ENCODE results near the gene NUP205.
"Not testable (repeated sequence)": the region's sequence is repeated elsewhere in the genome, so short reads cannot be mapped to it uniquely, and the experiment has no call there.

NUP205 gene

GRCh38 chr7:135620447-135620846, 62.7 kb downstream of the NUP205 start:
- no peak for DNase-seq (ENCODE audit: low read depth in 3 of 3)

DNA sequence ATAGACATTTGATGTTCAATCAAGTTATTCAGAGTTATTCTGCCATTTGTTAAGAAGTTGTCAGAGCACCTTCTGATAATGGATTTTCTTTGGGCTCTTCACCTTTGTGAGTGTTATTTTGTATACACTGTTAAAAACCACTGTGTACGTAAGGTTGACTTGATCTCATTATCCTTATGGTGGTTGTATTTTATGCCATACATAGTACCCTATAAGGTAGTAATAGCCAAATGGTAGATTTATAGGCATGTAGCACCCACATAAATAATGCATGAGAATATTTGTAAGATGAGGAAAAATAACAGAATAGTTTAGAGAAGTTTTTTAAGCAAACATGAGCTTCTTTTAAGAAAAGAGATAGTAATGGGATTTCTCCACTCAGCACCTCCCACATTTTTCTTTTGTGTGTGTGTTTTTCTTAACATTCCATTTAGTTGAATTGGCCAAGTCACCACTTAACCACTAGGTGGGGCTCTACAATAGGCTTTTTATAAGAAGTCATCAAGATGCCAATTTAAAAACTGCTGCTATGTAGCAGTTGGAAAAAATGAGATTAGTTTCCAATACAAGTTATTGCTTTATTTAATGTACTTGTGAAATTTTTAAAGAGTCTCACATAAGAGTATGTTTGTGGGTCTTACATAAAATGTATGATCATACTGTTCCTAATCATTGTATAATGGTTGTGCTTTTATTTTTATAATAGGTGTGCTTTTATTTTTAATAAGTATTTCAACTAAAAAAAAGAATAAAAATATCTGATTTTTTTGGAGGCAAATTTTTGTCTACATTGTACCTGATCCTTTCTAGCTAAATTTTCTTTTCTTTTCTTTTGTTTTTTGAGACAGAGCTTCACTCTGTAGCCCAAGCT, 63.5 kb downstream of the NUP205 start:
- DNase-seq (ENCODE audit: low read depth in 3 of 3): no peak

- no peak for DNase-seq (ENCODE audit: low read depth in 3 of 3)
Measured at GRCh38 chr7:135634191-135634878, 76.6 kb downstream of the NUP205 start.

DNA sequence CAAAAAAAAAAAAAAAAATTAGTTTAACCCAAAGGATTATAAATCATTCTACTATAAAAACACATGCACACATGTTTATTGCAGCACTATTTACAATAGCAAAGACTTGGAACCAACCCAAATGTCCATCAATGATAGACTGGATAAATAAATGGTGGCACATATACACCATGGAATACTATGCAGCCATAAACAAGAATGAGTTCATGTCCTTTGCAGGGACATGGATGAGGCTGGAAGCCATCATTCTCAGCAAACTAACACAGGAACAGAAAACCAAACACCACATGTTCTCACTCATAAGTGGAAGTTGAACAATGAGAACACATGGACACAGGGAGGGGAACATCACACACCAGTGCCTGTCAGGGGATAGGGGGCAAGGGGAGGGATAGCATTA, 82.0 kb downstream of the NUP205 start:
- DNase-seq (ENCODE audit: low read depth in 3 of 3): not testable (repeated sequence)

DNA sequence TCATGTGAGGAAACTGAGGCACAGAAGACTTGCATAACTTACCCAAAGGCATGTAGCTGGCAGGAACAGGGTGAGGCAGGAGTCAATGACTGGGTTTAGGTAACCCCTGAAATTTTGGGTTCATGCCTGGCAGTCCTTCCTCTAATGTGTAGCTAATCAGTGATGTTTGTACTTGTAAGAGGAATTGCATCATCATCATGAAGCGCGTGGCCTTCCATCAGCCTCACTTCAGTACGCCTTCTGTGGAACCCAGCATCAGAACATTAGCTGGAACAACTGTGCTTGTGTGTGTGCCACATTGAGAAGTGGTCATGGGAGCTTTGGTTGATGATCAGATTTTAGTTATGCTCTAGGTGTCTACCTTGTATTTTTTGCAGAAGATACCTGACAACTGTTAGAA, 86.4 kb downstream of the NUP205 start:
- DNase-seq (ENCODE audit: low read depth in 3 of 3): no peak

DNA sequence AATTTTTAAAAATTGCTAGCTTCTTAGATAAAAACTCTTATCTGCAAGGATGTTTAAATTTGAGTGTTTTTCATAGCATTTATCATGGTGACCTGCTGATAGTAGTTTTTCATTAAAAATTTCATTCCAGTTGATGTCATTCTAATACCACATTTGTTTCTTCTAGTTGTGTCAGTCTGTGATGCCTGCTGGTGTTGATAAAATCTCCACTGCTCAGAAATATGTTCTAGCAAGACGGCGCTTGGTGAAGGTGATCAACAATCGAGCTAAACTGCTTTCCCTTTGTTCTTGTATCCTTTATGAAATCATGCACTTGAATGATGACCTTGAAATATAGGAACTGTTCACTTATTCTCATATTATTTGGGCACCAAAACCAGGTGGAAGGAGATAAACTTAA, 87.0 kb downstream of the NUP205 start:
- no peak for DNase-seq (ENCODE audit: low read depth in 3 of 3)

DNA sequence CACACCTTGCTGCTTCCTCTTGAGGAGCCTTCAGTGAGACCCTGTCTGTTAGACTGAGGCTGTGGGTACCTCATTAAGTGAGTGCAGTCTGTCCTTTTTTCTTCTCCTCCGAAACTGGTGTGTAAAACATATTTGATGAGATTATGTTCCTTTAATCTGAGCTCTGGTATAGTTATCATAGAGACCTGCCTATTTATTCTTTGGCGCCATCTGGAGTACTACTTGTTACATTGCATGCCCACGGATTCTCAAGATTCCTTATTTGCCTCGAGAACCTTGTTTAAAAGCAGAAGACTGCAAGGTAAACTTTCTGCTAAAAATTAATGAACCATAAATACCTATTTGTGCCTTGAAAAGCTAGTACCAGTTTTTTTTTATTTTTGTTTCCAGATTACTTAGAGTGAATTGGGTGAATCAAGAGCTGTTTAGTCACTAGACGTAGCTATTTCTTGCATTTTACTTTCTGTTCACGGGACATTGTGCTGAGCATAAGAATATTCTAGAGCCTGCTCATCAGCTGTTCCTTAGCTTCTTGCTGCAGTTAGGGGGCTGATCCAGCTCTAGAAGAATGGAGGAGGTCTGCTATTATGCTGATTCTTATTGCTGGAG, 87.7 kb downstream of the NUP205 start:
- no peak for DNase-seq (ENCODE audit: low read depth in 3 of 3)

- DNase-seq (ENCODE audit: low read depth in 3 of 3): no peak
Measured at GRCh38 chr7:135647755-135648154, 90.0 kb downstream of the NUP205 start.

DNA sequence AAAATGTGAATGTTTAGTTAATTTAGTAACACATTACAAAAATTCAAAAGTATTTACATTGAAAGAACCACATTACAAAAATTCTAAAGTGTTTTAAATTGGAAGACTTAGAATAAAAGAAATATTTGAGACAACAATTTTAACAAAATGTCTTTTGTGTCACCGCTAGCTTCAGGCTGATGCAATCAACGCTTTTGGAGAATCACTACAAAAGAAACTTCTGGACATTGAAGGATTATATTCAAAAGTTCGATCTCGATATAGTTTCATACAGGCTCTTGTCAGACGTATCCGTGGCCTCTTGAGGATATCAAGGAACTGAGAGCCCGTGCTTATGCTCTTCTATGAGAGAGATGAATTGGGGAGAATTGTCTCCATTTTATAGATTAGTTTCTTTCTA, 90.5 kb downstream of the NUP205 start:
- no peak for DNase-seq (ENCODE audit: low read depth in 3 of 3)

DNA sequence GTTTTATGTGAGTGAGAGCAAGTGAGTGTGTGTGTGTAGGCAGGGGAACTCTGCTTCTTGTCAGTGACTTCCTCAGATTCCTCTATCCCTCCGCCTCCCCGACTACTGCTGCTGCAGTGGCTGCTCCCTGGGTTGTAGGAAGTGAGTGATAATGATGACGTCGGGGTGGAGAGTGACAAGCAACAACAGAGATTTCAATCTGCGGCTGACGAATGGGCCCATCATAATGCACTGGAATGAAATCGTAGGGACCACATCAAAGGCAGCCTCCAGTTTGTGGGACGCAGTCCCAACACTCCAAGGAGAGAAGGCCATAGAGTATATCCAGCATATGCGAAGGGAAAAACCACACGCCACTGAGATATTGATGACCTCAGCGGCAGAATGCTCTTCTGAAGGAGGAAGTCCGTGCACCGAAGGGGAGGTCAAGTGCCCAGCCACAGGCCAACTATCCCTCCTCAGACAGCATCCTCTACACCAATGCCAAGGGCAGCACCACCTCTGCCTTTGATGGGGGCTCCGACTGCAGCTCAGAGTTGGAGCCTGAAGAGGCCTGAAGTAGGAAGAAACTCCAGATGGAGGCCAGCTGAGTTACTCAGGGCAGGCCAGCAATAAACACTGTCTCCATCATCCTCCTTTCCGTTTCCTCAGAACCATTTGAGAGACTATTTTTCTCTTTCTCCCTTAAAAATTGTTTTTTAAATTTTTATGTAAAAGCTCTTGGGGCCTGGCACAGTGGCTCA, 93.3 kb downstream of the NUP205 start:
- DNase-seq (ENCODE audit: low read depth in 3 of 3): no peak

GRCh38 chr7:135653340-135654080, 95.8 kb downstream of the NUP205 start:
- no peak for DNase-seq (ENCODE audit: low read depth in 3 of 3)

- no peak for DNase-seq (ENCODE audit: low read depth in 3 of 3)
Measured at GRCh38 chr7:135658564-135658963, 100.8 kb downstream of the NUP205 start.

DNA sequence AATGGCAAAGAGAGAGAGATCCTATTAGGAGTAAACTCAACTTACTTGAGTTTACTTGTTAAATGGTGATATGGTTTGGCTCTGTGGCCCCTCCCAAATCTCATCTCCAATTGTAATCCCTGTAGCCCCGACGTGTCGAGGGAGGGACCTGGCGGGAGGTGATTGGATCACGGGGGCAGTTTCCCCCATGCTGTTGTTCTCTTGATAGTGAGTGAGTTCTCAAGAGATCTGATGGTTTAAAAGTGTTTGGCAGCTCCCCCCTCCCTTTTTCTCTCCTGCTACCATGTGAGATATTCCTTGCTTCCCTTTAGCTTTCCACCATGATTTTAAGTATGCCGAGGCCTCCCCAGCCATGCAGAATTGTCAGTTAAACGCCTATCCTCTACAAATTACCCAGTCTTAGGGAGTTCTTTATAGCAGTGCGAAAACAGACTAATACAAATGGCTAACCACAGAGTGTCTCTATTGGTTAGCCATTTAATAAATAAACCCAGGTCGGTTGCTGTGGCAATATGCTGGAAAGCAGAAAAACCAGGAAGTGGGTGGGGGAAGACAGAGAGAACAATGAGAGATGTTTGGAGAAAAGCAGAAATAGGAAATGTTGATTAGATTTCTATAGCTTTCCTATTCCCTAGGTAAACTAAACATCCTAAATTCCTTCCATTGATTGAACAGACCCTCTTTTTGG, 101.6 kb downstream of the NUP205 start:
- DNase-seq (ENCODE audit: low read depth in 3 of 3): no peak

DNA sequence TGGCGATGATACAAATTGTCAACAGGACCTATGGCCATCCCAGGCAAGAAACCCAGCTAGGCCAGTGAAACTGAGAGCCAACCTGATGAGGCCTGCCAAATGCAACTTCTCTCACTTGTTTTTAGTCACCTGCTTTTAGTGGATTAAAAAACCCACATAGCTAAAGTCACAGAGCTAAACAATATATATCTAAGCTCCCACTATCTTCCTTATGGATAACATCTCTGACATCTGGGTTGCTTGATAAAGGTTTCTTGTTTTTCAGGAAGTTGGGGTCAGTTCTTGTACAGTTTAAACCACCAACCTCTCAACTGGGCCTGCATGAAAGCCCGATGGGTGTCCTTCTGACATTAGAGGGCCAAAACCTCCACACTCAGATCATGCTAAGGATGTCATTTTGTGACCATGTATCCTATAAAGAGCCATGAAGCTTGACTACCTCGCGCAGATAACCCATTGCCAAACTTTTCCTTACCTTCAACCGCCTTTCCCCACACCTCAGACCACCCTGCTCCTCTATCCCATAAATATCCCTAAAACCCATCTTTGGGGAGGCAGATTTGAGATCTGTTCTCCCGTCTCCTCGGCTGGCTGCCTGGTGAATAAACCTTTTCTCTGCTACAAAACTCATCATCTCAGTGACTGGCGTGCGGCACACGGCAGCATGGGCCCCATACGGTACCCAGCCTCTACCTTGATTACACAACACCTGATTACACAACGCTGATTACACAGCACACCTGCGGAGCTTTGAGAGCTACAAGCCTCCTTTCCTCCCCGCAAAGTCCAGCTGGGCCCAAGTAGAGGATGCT, 103.8 kb downstream of the NUP205 start:
- DNase-seq (ENCODE audit: low read depth in 3 of 3): no peak

- no peak for DNase-seq (ENCODE audit: low read depth in 3 of 3)
Measured at GRCh38 chr7:135662123-135662372, 104.3 kb downstream of the NUP205 start.

DNA sequence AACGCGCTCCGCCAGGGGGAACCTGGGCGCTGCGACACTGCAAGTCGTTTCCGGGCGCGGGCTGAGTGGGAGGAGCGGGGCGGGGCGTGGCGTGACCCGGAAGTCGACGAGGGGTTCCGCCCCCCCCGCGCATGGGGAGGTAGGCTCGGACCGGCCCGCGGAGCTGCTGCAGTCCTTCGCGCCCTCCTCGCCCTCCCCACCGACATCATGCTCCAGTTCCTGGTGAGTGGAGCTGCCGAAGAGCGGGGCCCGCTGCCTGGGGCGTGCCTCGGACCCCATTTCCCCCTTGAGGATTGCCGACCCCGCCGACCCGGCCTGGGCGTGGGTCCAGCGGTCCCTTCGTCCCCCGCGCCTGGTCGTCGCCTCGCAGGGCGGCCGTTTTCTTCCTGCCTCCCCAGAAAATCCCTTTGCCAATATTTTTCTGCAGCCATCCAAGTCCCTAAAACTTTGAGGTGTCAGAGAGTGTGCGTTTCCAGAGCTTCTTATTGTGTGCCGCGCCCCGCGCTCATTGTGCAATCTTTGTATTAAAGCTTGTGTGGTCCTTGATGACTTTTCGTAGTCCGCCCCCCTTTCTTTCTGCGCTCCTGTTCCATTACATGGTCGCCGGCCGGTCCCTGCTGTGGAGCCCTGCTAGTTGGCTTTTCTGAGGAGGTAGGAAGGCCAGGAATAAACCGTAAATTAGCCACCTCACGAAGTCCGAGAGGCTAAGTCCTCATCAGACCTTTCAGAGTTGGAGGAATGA, 104.8 kb downstream of the NUP205 start, which contains the start of gene STMP1:
Gene STMP1 (plus strand): TSS at position 142 of the 742 bp plus-strand sequence.
- DNase-seq (ENCODE audit: low read depth in 3 of 3): peak; percentile 93 to 97 (median 95)

DNA sequence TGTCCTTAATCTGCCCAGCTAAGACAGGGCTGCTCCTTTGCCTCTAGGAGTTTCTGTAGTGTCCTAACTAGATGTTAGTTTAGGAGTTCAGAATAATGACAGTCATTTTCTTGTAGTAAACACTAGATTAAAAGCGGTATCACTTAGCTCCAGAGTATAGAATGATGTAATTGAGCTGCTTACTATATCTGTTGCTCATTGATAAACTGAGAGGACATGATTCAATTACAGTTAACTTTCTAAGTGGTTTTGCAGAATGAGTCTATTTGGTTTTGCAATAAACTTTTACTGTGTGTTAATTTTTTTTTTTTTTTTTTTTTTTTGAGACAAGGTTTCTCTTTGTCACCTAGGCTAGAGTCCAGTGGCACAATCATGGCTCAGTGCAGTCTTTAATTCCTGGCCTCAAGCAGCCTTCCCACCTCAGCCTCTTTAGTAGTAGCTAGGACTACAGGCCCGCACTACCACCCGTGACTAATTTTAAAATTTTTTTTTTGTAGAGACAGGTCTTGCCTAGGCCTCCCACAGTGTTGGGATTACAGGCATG, 106.4 kb downstream of the NUP205 start:
- DNase-seq (ENCODE audit: low read depth in 3 of 3): no peak

DNA sequence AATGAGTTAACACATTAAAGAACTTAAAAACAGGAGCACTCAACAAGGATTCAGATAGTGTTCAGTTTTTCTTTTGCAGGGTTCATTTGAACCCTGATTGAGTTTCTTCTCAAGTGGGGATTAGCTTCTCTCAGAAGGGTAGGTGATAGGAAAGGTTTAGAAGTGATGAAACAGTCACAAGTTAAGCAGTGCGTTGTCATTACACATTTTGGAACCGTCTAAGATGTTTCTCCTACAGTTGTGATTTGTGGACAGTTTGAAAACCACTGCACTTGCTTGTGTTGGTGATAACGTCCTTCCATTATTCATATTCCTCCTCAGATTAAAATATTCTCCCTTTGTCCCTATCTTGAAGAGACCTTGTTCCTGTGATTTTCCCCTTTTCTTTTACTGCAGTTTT, 107.3 kb downstream of the NUP205 start:
- DNase-seq (ENCODE audit: low read depth in 3 of 3): no peak

DNA sequence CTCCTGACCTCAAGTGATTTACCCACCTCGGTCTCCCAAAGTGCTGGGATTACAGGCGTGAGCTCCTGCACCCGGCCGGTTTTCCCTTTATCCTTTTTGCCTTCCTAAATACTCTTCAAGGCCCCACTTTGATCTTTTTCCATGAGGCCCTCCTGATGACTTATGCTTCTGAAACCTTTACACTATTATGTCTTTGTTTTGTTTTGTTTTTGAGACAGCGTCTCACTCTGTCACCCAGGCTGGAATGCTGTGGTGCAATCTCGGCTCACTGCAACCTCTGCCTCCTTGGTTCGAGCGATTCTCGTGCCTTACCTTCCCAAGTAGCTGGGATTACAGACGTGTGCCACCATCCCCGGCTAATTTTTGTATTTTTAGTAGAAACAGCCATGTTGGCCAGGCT, 108.4 kb downstream of the NUP205 start:
- no peak for DNase-seq (ENCODE audit: low read depth in 3 of 3)
